Hepatocyte (in vitro differentiated cells): ENCODE measurements around the gene CEACAM1.

Experiments
- EZH2 ChIP-seq: fragments of 200-600 bp; sonication (generic); IDR thresholded peaks from 2 replicates; pipeline ENCODE4 v1.6.1; 2016; ENCODE audit warnings: antibody characterized with exemption, mild to moderate bottlenecking, borderline replicate concordance
- EZH2phosphoT487 ChIP-seq: fragments of 200-600 bp; sonication (generic); IDR thresholded peaks from one replicate; pipeline ENCODE4 v1.6.1; 2018; ENCODE audit warnings: antibody characterized with exemption, mild to moderate bottlenecking, low read depth, moderate library complexity; ENCODE audit not compliant: unreplicated experiment, severe bottlenecking
- TF ChIP-seq, protein P1 (sequence below): fragments of 200-600 bp; sonication (generic); IDR thresholded peaks from 2 replicates; pipeline ENCODE4 v1.5.1; 2016; ENCODE audit warnings: antibody characterized with exemption, mild to moderate bottlenecking; ENCODE audit not compliant: poor library complexity

DNA sequence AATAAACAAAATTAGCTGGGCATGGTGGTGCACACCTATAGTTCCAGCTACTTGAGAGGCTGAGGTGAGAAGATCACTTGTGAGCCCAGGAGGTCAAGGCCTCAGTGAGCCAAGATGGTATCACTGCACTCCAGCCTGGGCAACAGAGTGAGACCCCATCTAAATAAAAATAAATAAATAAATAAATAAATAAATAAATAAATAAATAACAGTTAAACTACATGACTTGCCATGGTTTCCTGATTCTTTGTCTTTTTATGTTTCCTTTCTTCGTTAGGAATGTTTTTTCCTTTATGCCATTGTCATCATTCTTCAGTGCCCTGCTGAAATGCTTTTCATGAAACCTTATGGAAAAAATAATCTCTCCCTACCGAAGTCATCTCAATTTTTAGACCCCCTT is 50.3 kb downstream of the CEACAM1 start:
- TF ChIP-seq, protein P1, sequence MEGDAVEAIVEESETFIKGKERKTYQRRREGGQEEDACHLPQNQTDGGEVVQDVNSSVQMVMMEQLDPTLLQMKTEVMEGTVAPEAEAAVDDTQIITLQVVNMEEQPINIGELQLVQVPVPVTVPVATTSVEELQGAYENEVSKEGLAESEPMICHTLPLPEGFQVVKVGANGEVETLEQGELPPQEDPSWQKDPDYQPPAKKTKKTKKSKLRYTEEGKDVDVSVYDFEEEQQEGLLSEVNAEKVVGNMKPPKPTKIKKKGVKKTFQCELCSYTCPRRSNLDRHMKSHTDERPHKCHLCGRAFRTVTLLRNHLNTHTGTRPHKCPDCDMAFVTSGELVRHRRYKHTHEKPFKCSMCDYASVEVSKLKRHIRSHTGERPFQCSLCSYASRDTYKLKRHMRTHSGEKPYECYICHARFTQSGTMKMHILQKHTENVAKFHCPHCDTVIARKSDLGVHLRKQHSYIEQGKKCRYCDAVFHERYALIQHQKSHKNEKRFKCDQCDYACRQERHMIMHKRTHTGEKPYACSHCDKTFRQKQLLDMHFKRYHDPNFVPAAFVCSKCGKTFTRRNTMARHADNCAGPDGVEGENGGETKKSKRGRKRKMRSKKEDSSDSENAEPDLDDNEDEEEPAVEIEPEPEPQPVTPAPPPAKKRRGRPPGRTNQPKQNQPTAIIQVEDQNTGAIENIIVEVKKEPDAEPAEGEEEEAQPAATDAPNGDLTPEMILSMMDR = no peak
- TF ChIP-seq EZH2 = no peak
- no peak for TF ChIP-seq EZH2phosphoT487
